H54 (cell line): ENCODE measurements around the gene GMDS.

Experiments
- DNase-seq: peaks from one replicate; pipeline ENCODE4 v3.0.0; 2011; ENCODE audit warnings: low spot score, mixed read lengths; ENCODE audit not compliant: insufficient read length
- FAIRE-seq: peaks from 3 replicates; lab custom pipeline; 2011; peaks lifted over from hg19 to GRCh38; lab: Jason Lieb, UNC
- POLR2A ChIP-seq: IDR thresholded peaks from 2 replicates; pipeline ENCODE4 v1.6.1; 2011; ENCODE audit warnings: low read depth, mild to moderate bottlenecking, low read length

Gene GMDS

GRCh38 chr6:1630212-1630770, 615.1 kb downstream of the GMDS start:
- DNase-seq (no peak), FAIRE-seq (no peak)
- TF ChIP-seq POLR2A = no peak

DNA sequence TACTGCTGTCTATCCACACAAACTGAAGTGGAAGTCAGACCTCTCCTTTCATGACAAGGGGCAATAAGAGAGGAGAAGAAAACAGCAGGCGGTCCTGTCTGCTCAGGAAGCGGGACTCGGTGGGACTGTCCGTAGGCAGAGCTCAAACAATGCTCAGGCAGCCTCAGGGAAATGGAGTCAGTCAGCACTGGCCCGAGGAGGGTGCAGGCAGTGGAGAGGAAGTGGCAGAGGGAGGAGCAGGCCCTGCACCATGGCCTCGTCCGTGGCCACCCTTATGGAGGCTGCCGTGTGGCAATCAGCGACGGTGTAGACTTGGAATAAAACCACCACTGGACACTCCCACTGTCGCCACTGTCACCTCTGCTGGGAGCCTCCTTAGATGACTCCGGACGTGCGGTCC, 616.1 kb downstream of the GMDS start:
- no peak for FAIRE-seq
- TF ChIP-seq POLR2A = no peak

GRCh38 chr6:1627827-1628560, 617.4 kb downstream of the GMDS start:
- no peak for TF ChIP-seq POLR2A
- DNase-seq (no peak), FAIRE-seq (no peak)

More for the DNA sequence above, 616.1 kb downstream of the GMDS start:
- DNase-seq = no peak

- DNase-seq = no peak
- TF ChIP-seq POLR2A = no peak
- FAIRE-seq = no peak
Observed at GRCh38 chr6:1626481-1626880, 618.9 kb downstream of the GMDS start.

DNA sequence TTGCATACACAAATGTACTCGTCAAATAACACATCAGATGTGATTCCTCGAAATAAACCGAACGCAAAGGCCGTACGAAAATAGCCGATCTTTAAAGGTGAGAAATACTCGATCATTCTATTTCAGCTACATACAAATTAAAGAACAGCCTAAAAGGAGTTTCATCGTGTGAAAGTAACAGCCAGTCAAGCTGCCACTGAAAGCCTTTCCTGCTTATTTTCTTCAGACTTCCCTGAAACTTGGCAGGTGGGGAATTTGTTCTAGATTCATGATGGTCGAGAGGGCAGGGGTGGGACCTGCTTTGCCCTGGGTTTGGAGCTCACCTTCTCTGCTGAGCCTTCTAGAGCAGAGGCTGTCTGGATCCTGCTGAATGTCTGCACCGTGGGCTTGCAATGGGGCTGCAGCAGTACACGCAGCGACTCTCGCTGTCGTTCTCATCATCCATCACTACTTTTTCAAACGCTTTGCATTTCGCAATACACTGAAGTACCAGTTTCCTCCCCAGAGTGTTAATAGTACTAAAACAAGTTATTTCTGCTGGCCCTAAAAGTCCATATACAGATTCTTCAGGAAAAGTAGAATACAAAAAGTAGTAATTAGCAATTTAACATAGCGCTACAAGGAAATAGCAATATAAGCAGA, 619.5 kb downstream of the GMDS start:
- DNase-seq (no peak), FAIRE-seq (no peak)
- TF ChIP-seq POLR2A = no peak

GRCh38 chr6:1624851-1625781, 620.3 kb downstream of the GMDS start:
- no peak for FAIRE-seq
- no peak; the same call in 1 of the 2 replicates for TF ChIP-seq POLR2A
- DNase-seq = peak; percentile 88

GRCh38 chr6:1624058-1624850, 621.2 kb downstream of the GMDS start:
- FAIRE-seq (no peak), DNase-seq (no peak)
- no peak for TF ChIP-seq POLR2A

GRCh38 chr6:1623769-1624057, 621.7 kb downstream of the GMDS start:
- no peak for FAIRE-seq
- no peak for TF ChIP-seq POLR2A
- no peak for DNase-seq

DNA sequence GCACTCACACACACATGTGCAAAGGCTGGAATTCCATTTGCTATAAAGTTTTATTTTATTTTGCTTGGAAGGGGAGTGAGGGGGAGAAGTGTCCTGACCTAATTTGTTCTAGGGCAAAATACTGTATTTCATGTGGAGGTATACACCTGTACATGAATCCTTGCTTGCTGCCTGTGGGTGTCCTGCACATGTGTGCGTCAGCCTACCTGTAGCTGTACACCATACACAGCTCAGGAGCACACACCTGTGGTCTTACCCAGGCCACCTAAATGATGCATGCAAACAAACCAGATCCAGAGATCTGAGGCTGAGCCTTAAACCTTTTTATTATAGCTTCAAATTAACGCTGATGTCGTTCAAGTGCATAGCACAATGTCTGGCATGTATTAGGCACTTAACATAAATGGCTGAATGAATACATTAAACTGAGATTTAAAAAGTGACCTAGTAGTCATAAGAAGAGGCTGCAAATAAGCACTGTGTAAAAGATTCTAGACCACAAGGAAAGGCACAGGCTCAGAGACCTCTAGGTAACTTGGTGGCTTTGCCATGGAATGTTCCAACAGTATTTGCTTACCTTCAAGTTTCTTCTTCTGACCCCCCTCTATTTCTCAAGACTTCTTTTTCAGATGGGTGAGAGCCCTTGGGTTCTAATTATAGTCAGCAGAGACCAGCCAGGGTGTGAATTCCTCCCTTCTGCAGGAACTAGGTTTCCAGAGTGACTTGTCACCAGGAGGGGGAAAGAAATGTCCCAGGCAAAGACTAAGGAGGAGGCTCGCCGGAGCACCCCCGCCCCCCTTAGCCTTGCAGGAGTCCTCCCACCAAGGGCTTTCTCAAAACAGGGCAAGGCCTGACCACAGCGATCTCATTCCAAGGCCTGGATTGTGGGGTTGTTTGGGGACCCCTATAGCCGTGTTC, 622.3 kb downstream of the GMDS start:
- no peak for TF ChIP-seq POLR2A
- FAIRE-seq = no peak

DNA sequence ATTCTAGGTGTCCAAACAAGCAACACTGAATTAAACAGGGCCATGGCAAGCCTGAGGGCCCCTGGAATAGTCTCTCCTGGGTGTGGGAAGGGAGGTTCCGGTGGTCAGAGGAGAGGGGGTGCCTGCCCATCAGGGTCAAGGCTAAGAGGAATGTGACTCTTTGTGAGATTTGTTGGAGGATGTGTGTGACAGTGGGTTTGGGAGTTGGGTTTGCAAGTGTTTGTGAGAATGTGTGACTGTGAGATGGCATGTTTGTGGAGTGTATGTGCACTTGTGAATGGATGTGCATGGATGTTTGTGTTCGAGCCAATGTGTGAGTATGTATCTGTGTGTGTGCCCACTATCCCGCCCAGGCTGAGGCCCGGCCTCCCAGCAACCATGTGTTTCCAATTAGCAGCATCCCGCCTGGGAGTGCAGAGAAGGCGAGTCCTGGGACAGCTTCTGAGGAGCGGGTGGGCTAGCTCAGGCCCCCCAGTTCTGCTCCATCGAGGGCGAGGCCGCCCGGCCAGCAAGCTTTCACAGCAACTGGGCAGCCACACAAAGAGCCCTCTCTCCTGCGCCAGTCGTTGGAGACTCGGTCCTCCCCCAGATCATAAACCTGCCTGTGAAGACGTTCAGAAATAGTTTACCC, 623.1 kb downstream of the GMDS start:
- no peak for TF ChIP-seq POLR2A
- FAIRE-seq (no peak), DNase-seq (no peak)

More for the DNA sequence above, 622.3 kb downstream of the GMDS start:
- no peak for DNase-seq

GRCh38 chr6:1621070-1621701, 624.2 kb downstream of the GMDS start:
- no peak for TF ChIP-seq POLR2A
- no peak for FAIRE-seq
- DNase-seq = no peak
